GM23338 (cell line): ENCODE data around the gene SLC45A1. TPM values are rescaled to one million over a fixed set of nuclear protein-coding genes. Genes with fewer than 3 reads are reported as not detected.

ENCODE experiments used
- ATAC-seq: fragments of 200-7000 bp; cut with Tn5 transposase; 3 replicates; pipeline ENCODE4 v1.9.1; 2020
- DNase-seq: peaks from one replicate; pipeline ENCODE4 v3.0.0-alpha.2; 2015; ENCODE audit warnings: low spot score
- H2AFZ ChIP-seq: fragments of 200-600 bp; sonication (generic); 2 replicates; pipeline ENCODE4 v1.8.0; 2016; ENCODE audit warnings: antibody characterized with exemption, mild to moderate bottlenecking, moderate library complexity
- H3F3A ChIP-seq: fragments of 200-600 bp; sonication (generic); replicated peaks from 2 replicates; pipeline ENCODE4 v1.8.0; 2017; ENCODE audit warnings: antibody characterized with exemption, mixed run types, low read depth
- H3K27ac ChIP-seq: fragments of 200-600 bp; sonication (generic); 2 replicates; pipeline ENCODE4 v1.6.1; 2016; ENCODE audit warnings: low read depth
- H3K27me3 ChIP-seq: fragments of 200-600 bp; sonication (generic); 2 replicates; pipeline ENCODE4 v1.8.0; 2016; ENCODE audit warnings: mild to moderate bottlenecking, mixed run types, moderate library complexity; ENCODE audit not compliant: insufficient read depth
- H3K36me3 ChIP-seq: fragments of 200-600 bp; sonication (generic); 2 replicates; pipeline ENCODE4 v1.8.0; 2016; ENCODE audit warnings: mild to moderate bottlenecking; ENCODE audit not compliant: insufficient read depth
- H3K4me1 ChIP-seq: fragments of 200-600 bp; sonication (generic); 2 replicates; pipeline ENCODE4 v1.8.0; 2016; ENCODE audit warnings: mild to moderate bottlenecking, moderate library complexity; ENCODE audit not compliant: insufficient read depth
- H3K4me2 ChIP-seq: fragments of 200-600 bp; sonication (generic); 2 replicates; pipeline ENCODE4 v1.7.1; 2017; ENCODE audit warnings: mixed run types
- H3K4me3 ChIP-seq: fragments of 200-600 bp; sonication (generic); 2 replicates; pipeline ENCODE4 v1.6.1; 2016; ENCODE audit warnings: mixed run types
- H3K79me2 ChIP-seq: fragments of 200-600 bp; sonication (generic); replicated peaks from 2 replicates; pipeline ENCODE4 v1.8.0; 2017; ENCODE audit warnings: mild to moderate bottlenecking; ENCODE audit not compliant: insufficient read depth
- H3K9me2 ChIP-seq: fragments of 200-600 bp; sonication (generic); 2 replicates; pipeline ENCODE4 v1.8.0; 2017; ENCODE audit not compliant: insufficient read depth
- H4K20me1 ChIP-seq: fragments of 200-600 bp; sonication (generic); replicated peaks from 2 replicates; pipeline ENCODE4 v1.8.0; 2017; ENCODE audit warnings: mild to moderate bottlenecking; ENCODE audit not compliant: insufficient read depth
- H3K27ac Mint-ChIP-seq: 2 replicates; pipeline ENCODE4 v1.8.0; 2020; ENCODE audit warnings: inconsistent platforms, mild to moderate bottlenecking, moderate library complexity, mixed read lengths
- H3K27me3 Mint-ChIP-seq: 3 replicates; pipeline ENCODE4 v1.8.0; 2022; ENCODE audit warnings: low read depth, mild to moderate bottlenecking, moderate library complexity, mixed read lengths, inconsistent platforms; ENCODE audit not compliant: insufficient read depth, poor library complexity
- H3K36me3 Mint-ChIP-seq: 3 replicates; pipeline ENCODE4 v1.8.0; 2021; ENCODE audit warnings: low read depth, mild to moderate bottlenecking, inconsistent platforms, moderate library complexity, mixed read lengths
- H3K4me1 Mint-ChIP-seq: 3 replicates; pipeline ENCODE4 v1.8.0; 2020; ENCODE audit warnings: mild to moderate bottlenecking, inconsistent platforms, mixed read lengths
- H3K4me3 Mint-ChIP-seq: 3 replicates; pipeline ENCODE4 v1.8.0; 2021; ENCODE audit warnings: moderate library complexity, mild to moderate bottlenecking, inconsistent platforms, mixed read lengths
- H3K9me3 Mint-ChIP-seq: 3 replicates; pipeline ENCODE4 v1.8.0; 2020; ENCODE audit warnings: moderate library complexity, mild to moderate bottlenecking, inconsistent platforms, mixed read lengths
- CREB1 ChIP-seq: fragments of 250-450 bp; sonication (Bioruptor Pico); IDR thresholded peaks from 2 replicates; pipeline ENCODE4 v1.5.0; 2020; ENCODE audit warnings: low read depth, mild to moderate bottlenecking, moderate library complexity
- EZH2 ChIP-seq: fragments of 200-600 bp; sonication (generic); IDR thresholded peaks from one replicate; pipeline ENCODE4 v1.8.0; 2017; ENCODE audit warnings: antibody characterized with exemption, mild to moderate bottlenecking, low read depth; ENCODE audit not compliant: unreplicated experiment
- POLR2AphosphoS5 ChIP-seq: IDR thresholded peaks from 2 replicates; pipeline ENCODE4 v1.6.1; 2016; ENCODE audit warnings: antibody characterized with exemption, low read depth
- ZNF331 ChIP-seq: fragments of 250-450 bp; sonication (Bioruptor Pico); IDR thresholded peaks from 2 replicates; pipeline ENCODE4 v1.5.0; 2020; ENCODE audit warnings: low read depth, mild to moderate bottlenecking, moderate library complexity
- polyA plus RNA-seq: library from polyadenylated mRNA; unstranded; fragments of >200 nt; fragmentation: Nextera tagmentation; extraction: Ambion mirVana; gene quantifications from 2 replicates; pipeline ENCODE4 v1.2.1, GENCODE V29; 2016
- total RNA-seq: library from RNA; depleted of rRNA; stranded (reverse); fragments of >200 nt; shearing (Covaris generic); gene quantifications from 2 replicates; pipeline ENCODE4 v1.2.3, GENCODE V29; 2014
- TF ChIP-seq, protein P1 (sequence below), 2 experiments: fragments of 200-600 bp in 1 of 2; sonication (generic) in 1 of 2; conservative IDR thresholded peaks; 2 replicates each; pipeline versions ENCODE4 v1.5.1 to v1.6.1; 2016 to 2017; ENCODE audit warnings: antibody characterized with exemption in 2 of 2, low read depth in 2 of 2, mild to moderate bottlenecking in 2 of 2, moderate library complexity in 1 of 2
- TF ChIP-seq, protein P2 (sequence below): IDR thresholded peaks from one replicate; pipeline ENCODE4 v1.6.1; 2018; ENCODE audit warnings: antibody characterized with exemption; ENCODE audit not compliant: unreplicated experiment
- TF ChIP-seq, protein P3 (sequence below): fragments of 250-450 bp; sonication (Bioruptor Pico); IDR thresholded peaks from 2 replicates; pipeline ENCODE4 v1.5.0; 2020; ENCODE audit warnings: mild to moderate bottlenecking, moderate library complexity

SLC45A1 gene
- total and polyA plus RNA-seq, 2 experiments from 2014 or later = 1.3 to 2.3 TPM

DNA sequence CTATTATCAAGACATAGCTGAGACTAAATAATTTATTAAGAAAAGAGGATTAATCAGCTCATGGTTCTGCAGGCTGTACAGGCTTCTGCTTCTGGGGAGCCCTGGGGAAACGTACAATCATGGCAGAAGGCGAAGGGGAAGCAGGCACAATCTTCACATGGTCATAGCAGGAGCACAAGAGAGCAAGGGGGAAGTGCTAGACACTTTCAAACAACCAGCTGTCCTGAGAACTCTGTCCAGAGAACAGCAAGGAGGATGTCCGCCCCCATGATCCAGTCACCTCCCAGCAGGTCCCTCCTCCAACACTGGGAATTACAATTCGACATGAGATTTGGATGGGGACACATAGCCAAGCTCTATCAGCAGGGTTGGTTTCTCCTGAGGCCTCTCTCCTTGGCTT is 10.3 kb upstream of the SLC45A1 start:
- DNase-seq (no peak), ATAC-seq (no peak)
- H3K27me3 ChIP-seq = no peaks in the 10 kb centered on the region
- Mint-ChIP-seq H3K27ac (no peak overlapping the region), H3K9me3 (peaks cover 7% of the 10 kb centered on the region; the same call in 2 of the 3 replicates), H3K4me1 (peaks cover 6% of the 10 kb centered on the region), H3K4me3 (no peak overlapping the region), H3K27me3 (peaks cover 8% of the 10 kb centered on the region), H3K36me3 (peaks cover 7% of the 10 kb centered on the region)
- H3K36me3 ChIP-seq = no peaks in the 10 kb centered on the region
- TF ChIP-seq, protein P1, sequence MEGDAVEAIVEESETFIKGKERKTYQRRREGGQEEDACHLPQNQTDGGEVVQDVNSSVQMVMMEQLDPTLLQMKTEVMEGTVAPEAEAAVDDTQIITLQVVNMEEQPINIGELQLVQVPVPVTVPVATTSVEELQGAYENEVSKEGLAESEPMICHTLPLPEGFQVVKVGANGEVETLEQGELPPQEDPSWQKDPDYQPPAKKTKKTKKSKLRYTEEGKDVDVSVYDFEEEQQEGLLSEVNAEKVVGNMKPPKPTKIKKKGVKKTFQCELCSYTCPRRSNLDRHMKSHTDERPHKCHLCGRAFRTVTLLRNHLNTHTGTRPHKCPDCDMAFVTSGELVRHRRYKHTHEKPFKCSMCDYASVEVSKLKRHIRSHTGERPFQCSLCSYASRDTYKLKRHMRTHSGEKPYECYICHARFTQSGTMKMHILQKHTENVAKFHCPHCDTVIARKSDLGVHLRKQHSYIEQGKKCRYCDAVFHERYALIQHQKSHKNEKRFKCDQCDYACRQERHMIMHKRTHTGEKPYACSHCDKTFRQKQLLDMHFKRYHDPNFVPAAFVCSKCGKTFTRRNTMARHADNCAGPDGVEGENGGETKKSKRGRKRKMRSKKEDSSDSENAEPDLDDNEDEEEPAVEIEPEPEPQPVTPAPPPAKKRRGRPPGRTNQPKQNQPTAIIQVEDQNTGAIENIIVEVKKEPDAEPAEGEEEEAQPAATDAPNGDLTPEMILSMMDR (conservative IDR thresholded peaks at IDR 0.05; ENCODE audit: low read depth in 2 of 2) = no peak
- TF ChIP-seq, protein P2, sequence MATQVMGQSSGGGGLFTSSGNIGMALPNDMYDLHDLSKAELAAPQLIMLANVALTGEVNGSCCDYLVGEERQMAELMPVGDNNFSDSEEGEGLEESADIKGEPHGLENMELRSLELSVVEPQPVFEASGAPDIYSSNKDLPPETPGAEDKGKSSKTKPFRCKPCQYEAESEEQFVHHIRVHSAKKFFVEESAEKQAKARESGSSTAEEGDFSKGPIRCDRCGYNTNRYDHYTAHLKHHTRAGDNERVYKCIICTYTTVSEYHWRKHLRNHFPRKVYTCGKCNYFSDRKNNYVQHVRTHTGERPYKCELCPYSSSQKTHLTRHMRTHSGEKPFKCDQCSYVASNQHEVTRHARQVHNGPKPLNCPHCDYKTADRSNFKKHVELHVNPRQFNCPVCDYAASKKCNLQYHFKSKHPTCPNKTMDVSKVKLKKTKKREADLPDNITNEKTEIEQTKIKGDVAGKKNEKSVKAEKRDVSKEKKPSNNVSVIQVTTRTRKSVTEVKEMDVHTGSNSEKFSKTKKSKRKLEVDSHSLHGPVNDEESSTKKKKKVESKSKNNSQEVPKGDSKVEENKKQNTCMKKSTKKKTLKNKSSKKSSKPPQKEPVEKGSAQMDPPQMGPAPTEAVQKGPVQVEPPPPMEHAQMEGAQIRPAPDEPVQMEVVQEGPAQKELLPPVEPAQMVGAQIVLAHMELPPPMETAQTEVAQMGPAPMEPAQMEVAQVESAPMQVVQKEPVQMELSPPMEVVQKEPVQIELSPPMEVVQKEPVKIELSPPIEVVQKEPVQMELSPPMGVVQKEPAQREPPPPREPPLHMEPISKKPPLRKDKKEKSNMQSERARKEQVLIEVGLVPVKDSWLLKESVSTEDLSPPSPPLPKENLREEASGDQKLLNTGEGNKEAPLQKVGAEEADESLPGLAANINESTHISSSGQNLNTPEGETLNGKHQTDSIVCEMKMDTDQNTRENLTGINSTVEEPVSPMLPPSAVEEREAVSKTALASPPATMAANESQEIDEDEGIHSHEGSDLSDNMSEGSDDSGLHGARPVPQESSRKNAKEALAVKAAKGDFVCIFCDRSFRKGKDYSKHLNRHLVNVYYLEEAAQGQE = no peak
- no peak for TF ChIP-seq CREB1 (CRISPR knock-in tag)
- TF ChIP-seq, protein P3, sequence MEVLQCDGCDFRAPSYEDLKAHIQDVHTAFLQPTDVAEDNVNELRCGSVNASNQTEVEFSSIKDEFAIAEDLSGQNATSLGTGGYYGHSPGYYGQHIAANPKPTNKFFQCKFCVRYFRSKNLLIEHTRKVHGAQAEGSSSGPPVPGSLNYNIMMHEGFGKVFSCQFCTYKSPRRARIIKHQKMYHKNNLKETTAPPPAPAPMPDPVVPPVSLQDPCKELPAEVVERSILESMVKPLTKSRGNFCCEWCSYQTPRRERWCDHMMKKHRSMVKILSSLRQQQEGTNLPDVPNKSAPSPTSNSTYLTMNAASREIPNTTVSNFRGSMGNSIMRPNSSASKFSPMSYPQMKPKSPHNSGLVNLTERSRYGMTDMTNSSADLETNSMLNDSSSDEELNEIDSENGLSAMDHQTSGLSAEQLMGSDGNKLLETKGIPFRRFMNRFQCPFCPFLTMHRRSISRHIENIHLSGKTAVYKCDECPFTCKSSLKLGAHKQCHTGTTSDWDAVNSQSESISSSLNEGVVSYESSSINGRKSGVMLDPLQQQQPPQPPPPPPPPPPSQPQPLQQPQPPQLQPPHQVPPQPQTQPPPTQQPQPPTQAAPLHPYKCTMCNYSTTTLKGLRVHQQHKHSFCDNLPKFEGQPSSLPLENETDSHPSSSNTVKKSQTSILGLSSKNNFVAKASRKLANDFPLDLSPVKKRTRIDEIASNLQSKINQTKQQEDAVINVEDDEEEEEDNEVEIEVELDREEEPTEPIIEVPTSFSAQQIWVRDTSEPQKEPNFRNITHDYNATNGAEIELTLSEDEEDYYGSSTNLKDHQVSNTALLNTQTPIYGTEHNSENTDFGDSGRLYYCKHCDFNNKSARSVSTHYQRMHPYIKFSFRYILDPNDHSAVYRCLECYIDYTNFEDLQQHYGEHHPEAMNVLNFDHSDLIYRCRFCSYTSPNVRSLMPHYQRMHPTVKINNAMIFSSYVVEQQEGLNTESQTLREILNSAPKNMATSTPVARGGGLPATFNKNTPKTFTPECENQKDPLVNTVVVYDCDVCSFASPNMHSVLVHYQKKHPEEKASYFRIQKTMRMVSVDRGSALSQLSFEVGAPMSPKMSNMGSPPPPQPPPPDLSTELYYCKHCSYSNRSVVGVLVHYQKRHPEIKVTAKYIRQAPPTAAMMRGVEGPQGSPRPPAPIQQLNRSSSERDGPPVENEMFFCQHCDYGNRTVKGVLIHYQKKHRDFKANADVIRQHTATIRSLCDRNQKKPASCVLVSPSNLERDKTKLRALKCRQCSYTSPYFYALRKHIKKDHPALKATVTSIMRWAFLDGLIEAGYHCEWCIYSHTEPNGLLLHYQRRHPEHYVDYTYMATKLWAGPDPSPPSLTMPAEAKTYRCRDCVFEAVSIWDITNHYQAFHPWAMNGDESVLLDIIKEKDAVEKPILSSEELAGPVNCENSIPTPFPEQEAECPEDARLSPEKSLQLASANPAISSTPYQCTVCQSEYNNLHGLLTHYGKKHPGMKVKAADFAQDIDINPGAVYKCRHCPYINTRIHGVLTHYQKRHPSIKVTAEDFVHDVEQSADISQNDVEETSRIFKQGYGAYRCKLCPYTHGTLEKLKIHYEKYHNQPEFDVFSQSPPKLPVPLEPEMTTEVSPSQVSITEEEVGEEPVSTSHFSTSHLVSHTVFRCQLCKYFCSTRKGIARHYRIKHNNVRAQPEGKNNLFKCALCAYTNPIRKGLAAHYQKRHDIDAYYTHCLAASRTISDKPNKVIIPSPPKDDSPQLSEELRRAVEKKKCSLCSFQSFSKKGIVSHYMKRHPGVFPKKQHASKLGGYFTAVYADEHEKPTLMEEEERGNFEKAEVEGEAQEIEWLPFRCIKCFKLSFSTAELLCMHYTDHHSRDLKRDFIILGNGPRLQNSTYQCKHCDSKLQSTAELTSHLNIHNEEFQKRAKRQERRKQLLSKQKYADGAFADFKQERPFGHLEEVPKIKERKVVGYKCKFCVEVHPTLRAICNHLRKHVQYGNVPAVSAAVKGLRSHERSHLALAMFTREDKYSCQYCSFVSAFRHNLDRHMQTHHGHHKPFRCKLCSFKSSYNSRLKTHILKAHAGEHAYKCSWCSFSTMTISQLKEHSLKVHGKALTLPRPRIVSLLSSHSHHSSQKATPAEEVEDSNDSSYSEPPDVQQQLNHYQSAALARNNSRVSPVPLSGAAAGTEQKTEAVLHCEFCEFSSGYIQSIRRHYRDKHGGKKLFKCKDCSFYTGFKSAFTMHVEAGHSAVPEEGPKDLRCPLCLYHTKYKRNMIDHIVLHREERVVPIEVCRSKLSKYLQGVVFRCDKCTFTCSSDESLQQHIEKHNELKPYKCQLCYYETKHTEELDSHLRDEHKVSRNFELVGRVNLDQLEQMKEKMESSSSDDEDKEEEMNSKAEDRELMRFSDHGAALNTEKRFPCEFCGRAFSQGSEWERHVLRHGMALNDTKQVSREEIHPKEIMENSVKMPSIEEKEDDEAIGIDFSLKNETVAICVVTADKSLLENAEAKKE (CRISPR knock-in tag) = no peak
- TF ChIP-seq ZNF331 (CRISPR knock-in tag) = no peak
- no peak for TF ChIP-seq POLR2AphosphoS5
- no peak for TF ChIP-seq EZH2
- H4K20me1 ChIP-seq = no peaks in the 10 kb centered on the region
- no peak overlapping the region for H3K4me3 ChIP-seq
- H3F3A ChIP-seq = no peaks in the 10 kb centered on the region
- H2AFZ ChIP-seq = 0 out of 2 replicates have a peak overlapping the region, but pooled peaks have one; percentile 56
- H3K4me2 ChIP-seq = no peak overlapping the region
- H3K79me2 ChIP-seq = no peaks in the 10 kb centered on the region
- H3K9me2 ChIP-seq = 0 out of 2 replicates have a peak, but pooled peaks cover 3% of the 10 kb centered on the region
- H3K4me1 ChIP-seq = 0 out of 2 replicates have a peak, but pooled peaks cover 2% of the 10 kb centered on the region
- H3K27ac ChIP-seq = no peak overlapping the region
